NCI-H2081 treated with DMSO at 0.1 percent for 48 hours (cell line): ENCODE results near the gene SCARB2.

Experiments used
- DNase-seq: peaks from one replicate; lab custom pipeline; 2025; lab: John Stamatoyannopoulos, UW

The SCARB2 gene

GRCh38 chr4:76198411-76199237 is 15.0 kb downstream of the SCARB2 start:
- no peak for DNase-seq

- peak; percentile 33 for DNase-seq
Observed at GRCh38 chr4:76197971-76198410, 15.6 kb downstream of the SCARB2 start.

GRCh38 chr4:76197031-76197743 is 16.4 kb downstream of the SCARB2 start:
- DNase-seq: no peak

GRCh38 chr4:76196376-76196775 is 17.2 kb downstream of the SCARB2 start:
- DNase-seq: no peak

- DNase-seq: no peak
Observed at GRCh38 chr4:76195326-76195725, 18.3 kb downstream of the SCARB2 start.

- no peak for DNase-seq
Observed at GRCh38 chr4:76194325-76194724, 19.3 kb downstream of the SCARB2 start.

GRCh38 chr4:76192236-76192635 is 21.4 kb downstream of the SCARB2 start:
- DNase-seq: no peak

GRCh38 chr4:76188557-76188956 is 25.1 kb downstream of the SCARB2 start:
- DNase-seq: no peak

- DNase-seq: no peak
Observed at GRCh38 chr4:76188149-76188548, 25.5 kb downstream of the SCARB2 start.

- no peak for DNase-seq
Observed at GRCh38 chr4:76187152-76187551, 26.5 kb downstream of the SCARB2 start.

- DNase-seq: no peak
Observed at GRCh38 chr4:76182463-76182862, 31.2 kb downstream of the SCARB2 start.

GRCh38 chr4:76179398-76180318 is 34.0 kb downstream of the SCARB2 start:
- DNase-seq: peak; percentile 34

GRCh38 chr4:76178296-76178695 is 35.3 kb downstream of the SCARB2 start:
- no peak for DNase-seq

- DNase-seq: no peak
Observed at GRCh38 chr4:76177709-76178108, 35.9 kb downstream of the SCARB2 start.

GRCh38 chr4:76175336-76175735 is 38.3 kb downstream of the SCARB2 start:
- DNase-seq: no peak

GRCh38 chr4:76174216-76174615 is 39.4 kb downstream of the SCARB2 start:
- no peak for DNase-seq

GRCh38 chr4:76168688-76169087 is 44.9 kb downstream of the SCARB2 start:
- no peak for DNase-seq

GRCh38 chr4:76166480-76166879 is 47.1 kb downstream of the SCARB2 start:
- no peak for DNase-seq

GRCh38 chr4:76160355-76160754 is 53.3 kb downstream of the SCARB2 start:
- DNase-seq: no peak

- DNase-seq: no peak
Observed at GRCh38 chr4:76156635-76157034, 57.0 kb downstream of the SCARB2 start.

GRCh38 chr4:76155979-76156378 is 57.6 kb downstream of the SCARB2 start:
- DNase-seq: no peak

GRCh38 chr4:76153356-76153755 is 60.3 kb downstream of the SCARB2 start:
- no peak for DNase-seq
